ENCODE results near the gene BTF3. TPM values are rescaled to one million over a fixed set of nuclear protein-coding genes. Genes with fewer than 3 reads are reported as not detected.
"Not testable (repeated sequence)": the region's sequence is repeated elsewhere in the genome, so short reads cannot be mapped to it uniquely, and the experiment has no call there.

The BTF3 gene
- total and polyA plus RNA-seq, 5 donors = 380 to 530 (median 431) TPM

GRCh38 chr5:73497497-73498056 is 665 bp upstream of the BTF3 start:
- no peaks in the 10 kb centered on the region for H3K9me3 ChIP-seq (ENCODE audit: control insufficient read depth, low read length)
- 42% methylated on average over 16 of the region's 16 CpGs for WGBS
- no peaks in the 10 kb centered on the region for H3K27me3 ChIP-seq (ENCODE audit: control insufficient read depth, insufficient read depth)
- peak overlapping the region; percentile 72 for H3K27ac ChIP-seq (ENCODE audit: low read length)
- H3K4me1 ChIP-seq (ENCODE audit: control insufficient read depth, insufficient read depth, low read length) = peaks cover 4% of the 10 kb centered on the region
- intact Hi-C loops (cut with DNase I) = no loop called here
- no peak for DNase-seq
- ATAC-seq = no peak
- H3K4me3 ChIP-seq (ENCODE audit: low read length) = peak overlapping the region; percentile 71

GRCh38 chr5:73499187-73499586 is 945 bp downstream of the BTF3 start:
- H3K27ac ChIP-seq (ENCODE audit: low read length) = no peak overlapping the region
- ATAC-seq = no peak

GRCh38 chr5:73499756-73500155 is 1.5 kb downstream of the BTF3 start:
- Histone ChIP-seq H3K4me3 (ENCODE audit: low read length) (peak overlapping the region; percentile 71), H3K4me1 (ENCODE audit: control insufficient read depth, insufficient read depth, low read length) (peaks cover 4% of the 10 kb centered on the region), H3K9me3 (ENCODE audit: control insufficient read depth, low read length) (no peaks in the 10 kb centered on the region), H3K27ac (ENCODE audit: low read length) (no peak overlapping the region), H3K27me3 (ENCODE audit: control insufficient read depth, insufficient read depth) (no peaks in the 10 kb centered on the region)
- no peak for ATAC-seq
- no peak for DNase-seq
- intact Hi-C loops (cut with DNase I) = no loop called here
- WGBS = 78% methylated on average over 2 of the region's 2 CpGs

More at GRCh38 chr5:73499187-73499586, 945 bp downstream of the BTF3 start:
- Histone ChIP-seq H3K27me3 (ENCODE audit: control insufficient read depth, insufficient read depth) (no peaks in the 10 kb centered on the region), H3K9me3 (ENCODE audit: control insufficient read depth, low read length) (no peaks in the 10 kb centered on the region), H3K4me1 (ENCODE audit: control insufficient read depth, insufficient read depth, low read length) (peaks cover 4% of the 10 kb centered on the region), H3K4me3 (ENCODE audit: low read length) (peak overlapping the region; percentile 71)
- DNase-seq = no peak
- WGBS = 8% methylated on average over 12 of the region's 12 CpGs
- intact Hi-C loops (cut with DNase I) = no loop called here

GRCh38 chr5:73501406-73501805 is 3.2 kb downstream of the BTF3 start:
- Histone ChIP-seq H3K27me3 (ENCODE audit: control insufficient read depth, insufficient read depth) (no peaks in the 10 kb centered on the region), H3K27ac (ENCODE audit: low read length) (no peak overlapping the region), H3K4me1 (ENCODE audit: control insufficient read depth, insufficient read depth, low read length) (peaks cover 4% of the 10 kb centered on the region), H3K4me3 (ENCODE audit: low read length) (no peak overlapping the region), H3K9me3 (ENCODE audit: control insufficient read depth, low read length) (no peaks in the 10 kb centered on the region)
- ATAC-seq (no peak), DNase-seq (no peak)
- intact Hi-C loops (cut with DNase I) = no loop called here
- WGBS = 97% methylated on average over 2 of the region's 2 CpGs

GRCh38 chr5:73506459-73506955 is 8.3 kb downstream of the BTF3 start:
- no peak overlapping the region for H3K27ac ChIP-seq (ENCODE audit: low read length)
- peak in 1 of 2 donors; percentile 25 for ATAC-seq
- no peaks in the 10 kb centered on the region for H3K27me3 ChIP-seq (ENCODE audit: control insufficient read depth, insufficient read depth)
- H3K4me3 ChIP-seq (ENCODE audit: low read length) = no peak overlapping the region
- 86% methylated on average over 5 of the region's 5 CpGs for WGBS
- no peak for DNase-seq
- no peaks in the 10 kb centered on the region for H3K9me3 ChIP-seq (ENCODE audit: control insufficient read depth, low read length)
- intact Hi-C loops (cut with DNase I) = no loop called here
- peaks cover under 1% of the 10 kb centered on the region for H3K4me1 ChIP-seq (ENCODE audit: control insufficient read depth, insufficient read depth, low read length)

- ATAC-seq (peak; percentile 51 to 79), DNase-seq (no peak)
- H3K27ac ChIP-seq (ENCODE audit: low read length) = no peak overlapping the region
- WGBS = 27% methylated on average over 2 of the region's 2 CpGs
- H3K9me3 ChIP-seq (ENCODE audit: control insufficient read depth, low read length) = no peaks in the 10 kb centered on the region
- H3K4me3 ChIP-seq (ENCODE audit: low read length) = no peak overlapping the region
- intact Hi-C loops (cut with DNase I) = no loop called here
- H3K27me3 ChIP-seq (ENCODE audit: control insufficient read depth, insufficient read depth) = no peaks in the 10 kb centered on the region
- no peaks in the 10 kb centered on the region for H3K4me1 ChIP-seq (ENCODE audit: control insufficient read depth, insufficient read depth, low read length)
Observed at GRCh38 chr5:73507062-73507461, 8.8 kb downstream of the BTF3 start.

GRCh38 chr5:73508521-73508920 is 10.3 kb downstream of the BTF3 start:
- H3K9me3 ChIP-seq (ENCODE audit: control insufficient read depth, low read length); H3K4me3 ChIP-seq (ENCODE audit: low read length); H3K27me3 ChIP-seq (ENCODE audit: control insufficient read depth, insufficient read depth); H3K27ac ChIP-seq (ENCODE audit: low read length); H3K4me1 ChIP-seq (ENCODE audit: control insufficient read depth, insufficient read depth, low read length); intact Hi-C loops (cut with DNase I): not testable (repeated sequence)
- ATAC-seq (peak; percentile 36 to 60), DNase-seq (peak in 1 of 3 donors; percentile 41)
- WGBS = 97% methylated on average over 26 of the region's 26 CpGs

GRCh38 chr5:73513996-73514395 is 15.8 kb downstream of the BTF3 start:
- Histone ChIP-seq H3K4me1 (ENCODE audit: control insufficient read depth, insufficient read depth, low read length) (no peaks in the 10 kb centered on the region), H3K27ac (ENCODE audit: low read length) (no peak overlapping the region), H3K9me3 (ENCODE audit: control insufficient read depth, low read length) (no peaks in the 10 kb centered on the region), H3K27me3 (ENCODE audit: control insufficient read depth, insufficient read depth) (no peaks in the 10 kb centered on the region), H3K4me3 (ENCODE audit: low read length) (no peak overlapping the region)
- intact Hi-C loops (cut with DNase I) = no loop called here
- no peak for DNase-seq
- no peak for ATAC-seq
- WGBS = 64% methylated on average over 3 of the region's 3 CpGs

- intact Hi-C loops (cut with DNase I) = no loop called here
- no peaks in the 10 kb centered on the region for H3K9me3 ChIP-seq (ENCODE audit: control insufficient read depth, low read length)
- no peak for ATAC-seq
- WGBS = 64% methylated on average over 2 of the region's 2 CpGs
- DNase-seq = no peak
- no peaks in the 10 kb centered on the region for H3K4me1 ChIP-seq (ENCODE audit: control insufficient read depth, insufficient read depth, low read length)
- no peaks in the 10 kb centered on the region for H3K27me3 ChIP-seq (ENCODE audit: control insufficient read depth, insufficient read depth)
- H3K27ac ChIP-seq (ENCODE audit: low read length) = no peak overlapping the region
- no peak overlapping the region for H3K4me3 ChIP-seq (ENCODE audit: low read length)
Observed at GRCh38 chr5:73514418-73514817, 16.2 kb downstream of the BTF3 start.

- DNase-seq = no peak
- Histone ChIP-seq H3K27me3 (ENCODE audit: control insufficient read depth, insufficient read depth) (no peaks in the 10 kb centered on the region), H3K4me1 (ENCODE audit: control insufficient read depth, insufficient read depth, low read length) (no peaks in the 10 kb centered on the region), H3K27ac (ENCODE audit: low read length) (no peak overlapping the region), H3K9me3 (ENCODE audit: control insufficient read depth, low read length) (no peaks in the 10 kb centered on the region), H3K4me3 (ENCODE audit: low read length) (no peak overlapping the region)
- intact Hi-C loops (cut with DNase I) = no loop called here
- 63% methylated on average over 4 of the region's 4 CpGs for WGBS
- ATAC-seq = no peak
Observed at GRCh38 chr5:73515232-73515631, 17.0 kb downstream of the BTF3 start.

- DNase-seq = peak in 2 of 3 donors; percentile 32 to 60
- Histone ChIP-seq H3K4me1 (ENCODE audit: control insufficient read depth, insufficient read depth, low read length) (no peaks in the 10 kb centered on the region), H3K27ac (ENCODE audit: low read length) (no peak overlapping the region), H3K4me3 (ENCODE audit: low read length) (no peak overlapping the region), H3K9me3 (ENCODE audit: control insufficient read depth, low read length) (no peaks in the 10 kb centered on the region), H3K27me3 (ENCODE audit: control insufficient read depth, insufficient read depth) (no peaks in the 10 kb centered on the region)
- WGBS = 13% methylated on average over 16 of the region's 16 CpGs
- intact Hi-C loops (cut with DNase I) = no loop called here
- peak; percentile 90 to 95 for ATAC-seq
Observed at GRCh38 chr5:73519531-73520283, 21.5 kb downstream of the BTF3 start.

Measured in right cardiac atrium (tissue), 5 donors.